NCI-H510A treated with DMSO at 0.1 percent for 48 hours (cell line): Measurements from ENCODE around the gene CLCNKB.

Experiments used
- DNase-seq: peaks from one replicate; lab custom pipeline; 2025; lab: John Stamatoyannopoulos, UW

The CLCNKB gene

GRCh38 chr1:16076031-16076864 lies 32.7 kb downstream of the CLCNKB start:
- DNase-seq: no peak

GRCh38 chr1:16076865-16077238 lies 33.3 kb downstream of the CLCNKB start:
- DNase-seq: peak; percentile 62

GRCh38 chr1:16077406-16078245 lies 34.0 kb downstream of the CLCNKB start:
- DNase-seq: no peak

GRCh38 chr1:16078925-16079656 lies 35.5 kb downstream of the CLCNKB start:
- DNase-seq: peak; percentile 96

- no peak for DNase-seq
Observed at GRCh38 chr1:16080422-16081150, 37.0 kb downstream of the CLCNKB start.

GRCh38 chr1:16081636-16082035 lies 38.1 kb downstream of the CLCNKB start:
- DNase-seq: no peak

- DNase-seq: peak; percentile 88
Observed at GRCh38 chr1:16082283-16083038, 38.9 kb downstream of the CLCNKB start.

- no peak for DNase-seq
Observed at GRCh38 chr1:16083486-16083885, 39.9 kb downstream of the CLCNKB start.

- DNase-seq: no peak
Observed at GRCh38 chr1:16085522-16085921, 41.9 kb downstream of the CLCNKB start.

- no peak for DNase-seq
Observed at GRCh38 chr1:16087733-16088132, 44.2 kb downstream of the CLCNKB start.

- no peak for DNase-seq
Observed at GRCh38 chr1:16088351-16088911, 44.8 kb downstream of the CLCNKB start.

GRCh38 chr1:16088996-16089395 lies 45.4 kb downstream of the CLCNKB start:
- no peak for DNase-seq

- no peak for DNase-seq
Observed at GRCh38 chr1:16090076-16090826, 46.7 kb downstream of the CLCNKB start.

- DNase-seq: peak; percentile 90
Observed at GRCh38 chr1:16091296-16091695, 47.7 kb downstream of the CLCNKB start.

GRCh38 chr1:16092097-16092922 lies 48.7 kb downstream of the CLCNKB start:
- DNase-seq: no peak

GRCh38 chr1:16092923-16093511 lies 49.4 kb downstream of the CLCNKB start:
- DNase-seq: no peak

- no peak for DNase-seq
Observed at GRCh38 chr1:16093611-16094010, 50.0 kb downstream of the CLCNKB start.

- DNase-seq: no peak
Observed at GRCh38 chr1:16094453-16095158, 51.0 kb downstream of the CLCNKB start.
